ENCODE data around the gene SFXN5.
A peak's percentile ranks its signal among the peaks of the same experiment; 100 is the strongest.

SFXN5 gene

GRCh38 chr2:72955228-72956049 lies 116.1 kb downstream of the SFXN5 start:
- H3K36me3 ChIP-seq (ENCODE audit: control insufficient read depth, insufficient read depth, low read length), result no peaks in the 10 kb centered on the region
- H3K27me3 ChIP-seq (ENCODE audit: control insufficient read depth, insufficient read depth, low read length, poor library complexity, severe bottlenecking), result peaks cover 11% of the 10 kb centered on the region
- peaks cover 24% of the 10 kb centered on the region for H3K4me1 ChIP-seq (ENCODE audit: control insufficient read depth, insufficient read depth, low read length)
- peak overlapping the region; percentile 13 for H3K27ac ChIP-seq (ENCODE audit: insufficient read depth, low read depth, low read length, poor library complexity, severe bottlenecking)
- WGBS, 2 experiments, result 52 to 66% methylated on average over 24 of the region's 24 CpGs
- no peaks in the 10 kb centered on the region for H3K9me3 ChIP-seq (ENCODE audit: control insufficient read depth, low read length)
- H3K4me3 ChIP-seq (ENCODE audit: insufficient read depth, low read depth, low read length), result peak overlapping the region; percentile 6

GRCh38 chr2:72954376-72955227 lies 116.9 kb downstream of the SFXN5 start:
- Histone ChIP-seq H3K4me1 (ENCODE audit: control insufficient read depth, insufficient read depth, low read length) (peaks cover 22% of the 10 kb centered on the region), H3K9me3 (ENCODE audit: control insufficient read depth, low read length) (no peaks in the 10 kb centered on the region), H3K36me3 (ENCODE audit: control insufficient read depth, insufficient read depth, low read length) (no peaks in the 10 kb centered on the region), H3K27ac (ENCODE audit: insufficient read depth, low read depth, low read length, poor library complexity, severe bottlenecking) (peak overlapping the region; percentile 13), H3K27me3 (ENCODE audit: control insufficient read depth, insufficient read depth, low read length, poor library complexity, severe bottlenecking) (peaks cover 11% of the 10 kb centered on the region), H3K4me3 (ENCODE audit: insufficient read depth, low read depth, low read length) (no peak overlapping the region)
- WGBS, 2 experiments, result 87 to 88% methylated on average over 12 of the region's 12 CpGs

- Histone ChIP-seq H3K9me3 (ENCODE audit: control insufficient read depth, low read length) (no peaks in the 10 kb centered on the region), H3K36me3 (ENCODE audit: control insufficient read depth, insufficient read depth, low read length) (no peaks in the 10 kb centered on the region), H3K27me3 (ENCODE audit: control insufficient read depth, insufficient read depth, low read length, poor library complexity, severe bottlenecking) (peaks cover 11% of the 10 kb centered on the region), H3K27ac (ENCODE audit: insufficient read depth, low read depth, low read length, poor library complexity, severe bottlenecking) (no peak overlapping the region), H3K4me3 (ENCODE audit: insufficient read depth, low read depth, low read length) (no peak overlapping the region), H3K4me1 (ENCODE audit: control insufficient read depth, insufficient read depth, low read length) (peaks cover 22% of the 10 kb centered on the region)
- 90 to 92% methylated on average over 4 of the region's 4 CpGs for WGBS, 2 experiments
Observed at GRCh38 chr2:72953976-72954375, 117.5 kb downstream of the SFXN5 start.

DNA sequence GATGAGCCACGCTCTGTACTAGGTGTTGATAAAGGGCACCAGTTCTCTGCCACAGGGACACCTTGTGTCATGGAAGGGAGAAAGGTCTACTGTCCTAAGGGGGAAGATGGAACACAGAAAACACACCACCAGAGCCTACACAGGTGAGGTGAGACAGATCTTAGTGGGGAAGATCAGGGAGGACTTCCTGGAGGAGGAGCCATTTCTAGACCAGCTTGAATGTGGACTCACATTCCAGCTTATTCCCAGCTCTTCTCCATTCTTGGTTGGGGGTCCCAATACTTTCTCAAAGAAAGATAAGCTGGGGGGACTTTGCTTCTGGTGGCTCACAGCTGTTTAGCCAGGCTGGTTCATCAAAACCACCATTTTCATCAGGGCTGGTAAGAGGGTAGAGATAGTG lies 118.0 kb downstream of the SFXN5 start:
- WGBS, 2 experiments, result 96 to 100% methylated on average over 1 of the region's 1 CpG
- Histone ChIP-seq H3K4me3 (ENCODE audit: insufficient read depth, low read depth, low read length) (no peak overlapping the region), H3K9me3 (ENCODE audit: control insufficient read depth, low read length) (no peaks in the 10 kb centered on the region), H3K4me1 (ENCODE audit: control insufficient read depth, insufficient read depth, low read length) (peaks cover 22% of the 10 kb centered on the region), H3K27ac (ENCODE audit: insufficient read depth, low read depth, low read length, poor library complexity, severe bottlenecking) (no peak overlapping the region), H3K36me3 (ENCODE audit: control insufficient read depth, insufficient read depth, low read length) (no peaks in the 10 kb centered on the region), H3K27me3 (ENCODE audit: control insufficient read depth, insufficient read depth, low read length, poor library complexity, severe bottlenecking) (peaks cover 11% of the 10 kb centered on the region)

- Histone ChIP-seq H3K27me3 (ENCODE audit: control insufficient read depth, insufficient read depth, low read length, poor library complexity, severe bottlenecking) (peaks cover 11% of the 10 kb centered on the region), H3K27ac (ENCODE audit: insufficient read depth, low read depth, low read length, poor library complexity, severe bottlenecking) (no peak overlapping the region), H3K4me1 (ENCODE audit: control insufficient read depth, insufficient read depth, low read length) (peaks cover 22% of the 10 kb centered on the region), H3K9me3 (ENCODE audit: control insufficient read depth, low read length) (no peaks in the 10 kb centered on the region), H3K4me3 (ENCODE audit: insufficient read depth, low read depth, low read length) (no peak overlapping the region), H3K36me3 (ENCODE audit: control insufficient read depth, insufficient read depth, low read length) (no peaks in the 10 kb centered on the region)
- WGBS, 2 experiments, result 95 to 96% methylated on average over 14 of the region's 14 CpGs
Observed at GRCh38 chr2:72952961-72953360, 118.6 kb downstream of the SFXN5 start.

DNA sequence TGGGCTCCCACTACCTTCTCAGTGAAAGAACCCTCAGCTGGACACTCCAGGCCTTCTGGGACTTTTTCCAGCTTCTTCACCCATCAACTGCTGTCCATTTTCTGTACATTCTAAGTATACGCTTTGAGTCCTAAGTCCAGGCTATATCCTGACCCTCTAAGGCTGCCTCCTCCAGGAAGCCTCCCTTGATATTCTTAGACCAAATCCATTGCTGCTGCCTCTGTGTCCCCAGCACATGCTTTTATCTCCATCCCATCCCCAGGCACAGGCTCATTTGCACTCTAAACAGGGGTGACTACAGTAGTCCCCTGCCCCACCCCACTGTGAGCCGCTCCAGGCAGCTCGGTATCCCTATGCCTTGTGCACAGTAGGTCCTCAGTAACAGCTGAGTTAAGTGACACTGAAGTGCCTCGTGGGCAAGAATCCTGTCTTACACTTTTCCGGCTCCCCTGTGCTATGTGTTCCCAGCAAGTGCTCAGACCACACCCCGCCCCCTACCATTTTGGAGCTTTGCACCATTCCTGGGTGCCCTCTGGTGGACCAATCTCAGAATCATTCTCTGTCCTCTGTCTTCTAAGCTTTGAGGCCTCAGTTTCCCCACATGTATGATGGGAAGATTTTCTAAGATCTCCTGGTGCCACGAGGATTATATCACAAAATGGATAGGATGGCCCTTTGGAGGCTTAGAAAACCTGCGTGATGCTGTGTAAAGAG lies 119.2 kb downstream of the SFXN5 start:
- Histone ChIP-seq H3K4me3 (ENCODE audit: insufficient read depth, low read depth, low read length) (no peak overlapping the region), H3K27me3 (ENCODE audit: control insufficient read depth, insufficient read depth, low read length, poor library complexity, severe bottlenecking) (peaks cover 7% of the 10 kb centered on the region), H3K36me3 (ENCODE audit: control insufficient read depth, insufficient read depth, low read length) (no peaks in the 10 kb centered on the region), H3K27ac (ENCODE audit: insufficient read depth, low read depth, low read length, poor library complexity, severe bottlenecking) (no peak overlapping the region), H3K9me3 (ENCODE audit: control insufficient read depth, low read length) (no peaks in the 10 kb centered on the region), H3K4me1 (ENCODE audit: control insufficient read depth, insufficient read depth, low read length) (peaks cover 22% of the 10 kb centered on the region)
- WGBS, 2 experiments, result 72 to 79% methylated on average over 8 of the region's 8 CpGs

DNA sequence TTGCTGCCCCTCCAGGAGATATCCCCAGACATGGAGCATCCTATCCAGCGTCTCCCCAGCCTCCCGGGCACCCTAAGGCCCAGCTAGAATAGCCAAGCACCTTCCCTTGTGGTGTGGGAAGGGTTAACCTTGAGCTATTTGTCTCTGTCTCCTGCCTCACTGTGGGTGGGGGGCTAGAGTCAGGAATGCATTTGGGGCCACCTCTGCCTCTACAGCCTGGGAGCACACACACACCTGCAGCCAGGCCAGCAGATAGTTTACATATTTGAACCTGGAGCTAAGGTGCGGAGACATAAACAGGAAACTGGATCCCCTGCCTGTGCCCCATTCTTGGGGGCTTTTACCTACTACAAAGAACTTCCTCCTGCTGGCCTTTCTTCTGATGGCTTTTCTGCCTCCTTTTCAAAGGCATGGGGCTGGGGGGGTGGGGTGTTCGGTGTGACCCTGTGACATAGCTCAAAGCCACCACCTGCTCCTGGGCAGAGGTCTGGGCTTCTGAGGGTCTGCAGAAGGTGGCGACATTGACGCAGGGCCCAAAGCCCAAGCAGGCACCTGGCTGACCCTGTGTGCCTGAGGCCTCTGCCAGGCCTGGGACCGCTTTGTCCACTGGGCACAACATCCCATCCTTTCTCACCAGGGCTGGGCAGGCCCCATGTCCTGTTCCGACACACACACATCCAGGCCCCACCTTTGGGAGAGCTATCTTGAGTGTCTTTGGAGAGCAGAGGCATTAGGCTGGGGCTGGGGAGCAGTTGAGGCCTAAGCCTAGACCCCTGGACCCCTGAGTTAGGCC lies 120.0 kb downstream of the SFXN5 start:
- peaks cover 22% of the 10 kb centered on the region for H3K4me1 ChIP-seq (ENCODE audit: control insufficient read depth, insufficient read depth, low read length)
- no peaks in the 10 kb centered on the region for H3K9me3 ChIP-seq (ENCODE audit: control insufficient read depth, low read length)
- no peak overlapping the region for H3K4me3 ChIP-seq (ENCODE audit: insufficient read depth, low read depth, low read length)
- H3K27ac ChIP-seq (ENCODE audit: insufficient read depth, low read depth, low read length, poor library complexity, severe bottlenecking), result no peak overlapping the region
- no peaks in the 10 kb centered on the region for H3K27me3 ChIP-seq (ENCODE audit: control insufficient read depth, insufficient read depth, low read length, poor library complexity, severe bottlenecking)
- no peaks in the 10 kb centered on the region for H3K36me3 ChIP-seq (ENCODE audit: control insufficient read depth, insufficient read depth, low read length)
- WGBS, 2 experiments, result 56 to 57% methylated on average over 8 of the region's 8 CpGs

DNA sequence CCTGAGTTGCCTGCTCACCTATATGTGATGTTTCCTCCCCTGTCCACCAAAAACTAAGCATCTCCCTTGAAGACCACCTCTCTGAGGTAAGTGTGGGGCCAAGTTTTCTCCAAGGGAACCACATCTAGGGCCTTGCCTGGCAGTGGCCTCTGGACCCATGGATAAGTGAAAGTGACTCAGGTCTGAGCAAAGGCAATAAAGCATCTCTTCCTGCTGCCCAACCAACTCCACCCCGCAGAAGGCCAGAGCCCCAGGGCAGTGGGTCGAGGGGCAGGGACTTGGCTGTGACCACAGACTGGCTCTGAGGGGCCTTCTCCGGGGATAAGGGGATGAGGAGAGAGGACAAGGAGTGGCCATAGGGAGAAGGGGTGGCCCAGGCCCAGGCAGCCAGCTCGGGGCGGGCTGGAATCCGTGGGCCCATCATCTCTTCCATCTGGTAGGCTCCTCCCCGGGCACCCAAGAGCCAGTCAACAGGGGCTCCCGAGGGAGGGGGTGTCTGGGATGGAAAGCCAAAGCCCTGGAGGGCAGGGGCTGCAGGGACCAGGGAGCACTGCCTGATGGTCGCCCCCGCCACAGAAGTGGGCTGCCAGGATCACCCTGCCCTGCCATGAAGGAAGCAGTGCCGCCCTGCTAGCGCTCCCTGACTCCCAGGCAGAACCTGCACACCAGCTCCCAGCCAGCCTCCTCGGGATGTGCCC lies 120.8 kb downstream of the SFXN5 start:
- Histone ChIP-seq H3K9me3 (ENCODE audit: control insufficient read depth, low read length) (no peaks in the 10 kb centered on the region), H3K27ac (ENCODE audit: insufficient read depth, low read depth, low read length, poor library complexity, severe bottlenecking) (no peak overlapping the region), H3K36me3 (ENCODE audit: control insufficient read depth, insufficient read depth, low read length) (no peaks in the 10 kb centered on the region), H3K4me3 (ENCODE audit: insufficient read depth, low read depth, low read length) (no peak overlapping the region), H3K4me1 (ENCODE audit: control insufficient read depth, insufficient read depth, low read length) (peaks cover 17% of the 10 kb centered on the region), H3K27me3 (ENCODE audit: control insufficient read depth, insufficient read depth, low read length, poor library complexity, severe bottlenecking) (no peaks in the 10 kb centered on the region)
- 83 to 84% methylated on average over 13 of the region's 13 CpGs for WGBS, 2 experiments

- no peaks in the 10 kb centered on the region for H3K36me3 ChIP-seq (ENCODE audit: control insufficient read depth, insufficient read depth, low read length)
- 87 to 90% methylated on average over 4 of the region's 4 CpGs for WGBS, 2 experiments
- no peak overlapping the region for H3K4me3 ChIP-seq (ENCODE audit: insufficient read depth, low read depth, low read length)
- H3K27me3 ChIP-seq (ENCODE audit: control insufficient read depth, insufficient read depth, low read length, poor library complexity, severe bottlenecking), result no peaks in the 10 kb centered on the region
- peaks cover 6% of the 10 kb centered on the region for H3K4me1 ChIP-seq (ENCODE audit: control insufficient read depth, insufficient read depth, low read length)
- no peak overlapping the region for H3K27ac ChIP-seq (ENCODE audit: insufficient read depth, low read depth, low read length, poor library complexity, severe bottlenecking)
- no peaks in the 10 kb centered on the region for H3K9me3 ChIP-seq (ENCODE audit: control insufficient read depth, low read length)
Observed at GRCh38 chr2:72949642-72950041, 121.9 kb downstream of the SFXN5 start.
